ENCODE data around the gene MIGA2. TPM values are rescaled to one million over a fixed set of nuclear protein-coding genes. Genes with fewer than 3 reads are reported as not detected.

MIGA2 gene
- total and polyA plus RNA-seq, 9 of the 15 experiments (the other 6 are each of a cell fraction or from before 2014, with no cell fraction given), result 0.15 to 54.1 (median 18.0) TPM

- no peak overlapping the region for H2AFZ ChIP-seq (ENCODE audit: low read depth, low read length)
- H3K9me3 ChIP-seq (replicated peaks; ENCODE audit: control insufficient read depth, insufficient read depth, low read depth, low read length), result no peaks in the 10 kb centered on the region
- H3K4me1 ChIP-seq (replicated peaks in 1 of 2; ENCODE audit: control insufficient read depth in 2 of 2, insufficient read depth in 2 of 2, low read length in 2 of 2), result peaks cover 0 to 25% of the 10 kb centered on the region in 2 experiments; a peak in 2 of 5 replicates
- no peaks in the 10 kb centered on the region for H4K20me1 ChIP-seq (replicated peaks; ENCODE audit: control insufficient read depth, insufficient read depth, low read length)
- BruUV-seq (replicated peaks), result no TSS peak
- no peak overlapping the region for H3K4me3 ChIP-seq
- intact Hi-C loops (cut with micrococcal nuclease) (no loop called here), in situ Hi-C loops (cut with MboI) (no loop called here)
- POLR2A ChIA-PET, result interaction anchor here (0.6 to 1.8 kb wide), 3 partner anchors 14 to 28 kb away, joined by 3 to 6 read pairs (median 4); partner anchors contain the start of gene DOLPP1
- H3K27me3 ChIP-seq (ENCODE audit: control insufficient read depth in 2 of 2, insufficient read depth in 2 of 2, low read length in 2 of 2), result no peaks in the 10 kb centered on the region
- no peak for DNase-seq (ENCODE audit: extremely low read depth in 1 of 4, low spot score in 3 of 4)
- H3K9ac ChIP-seq (ENCODE audit: insufficient read depth in 1 of 2, low read depth in 2 of 2, low read length in 2 of 2), result peak overlapping the region in 1 of 2 experiments; percentile 77; a peak in 2 of 4 replicates
- CTCF ChIA-PET (ENCODE audit: low intra/inter-chr PET ratio), result no interaction called here
- no peak overlapping the region for H3K27ac ChIP-seq (ENCODE audit: extremely low read depth, low read depth, low read length)
- H3K9me1 ChIP-seq (ENCODE audit: control insufficient read depth, insufficient read depth, low read length), result no peaks in the 10 kb centered on the region
- ATAC-seq, result no peak
- TF ChIP-seq ZNF561 (CRISPR knock-in tag; conservative IDR thresholded peaks at IDR 0.05) (no peak), GMEB1 (CRISPR knock-in tag; IDR thresholded peaks at IDR 0.05) (no peak), SMARCE1 (IDR thresholded peaks at IDR 0.05) (no peak), DDX20 (tag; IDR thresholded peaks at IDR 0.05; ENCODE audit: low read depth) (no peak), HDAC6 (IDR thresholded peaks at IDR 0.05; ENCODE audit: low read depth, low read length) (no peak), ZFP91 (CRISPR knock-in tag; IDR thresholded peaks at IDR 0.05) (no peak)
- 73% methylated on average over 11 of the region's 13 CpGs for WGBS (ENCODE audit: insufficient coverage, low coverage, missing lambda C conversion rate)
- no peak overlapping the region for H3K4me2 ChIP-seq (ENCODE audit: insufficient read depth, low read length)
- FAIRE-seq, result no peak
- no peaks in the 10 kb centered on the region for H3K79me2 ChIP-seq (ENCODE audit: control insufficient read depth, insufficient read depth, low read length)
- H3K36me3 ChIP-seq (ENCODE audit: control insufficient read depth, insufficient read depth, low read length), result peaks cover 10% of the 10 kb centered on the region; the same call in 2 of the 3 replicates
These were observed 58.2 kb downstream of the MIGA2 start for GRCh38 chr9:129094387-129095169.
